K562 (cell line): ENCODE results near the gene BORCS8. TPM values are rescaled to one million over a fixed set of nuclear protein-coding genes. Genes with fewer than 3 reads are reported as not detected.

Source experiments
- ARID1B ChIP-seq: fragments of 450-650 bp; IDR thresholded peaks from 2 replicates; pipeline ENCODE4 v1.6.1; 2016; ENCODE audit warnings: antibody characterized with exemption, mild to moderate bottlenecking, inconsistent platforms
- EHMT2 ChIP-seq: fragments of 450-650 bp; IDR thresholded peaks from 2 replicates; pipeline ENCODE4 v1.6.1; 2018; ENCODE audit warnings: antibody characterized with exemption
- HDAC2 ChIP-seq: fragments of 450-650 bp; IDR thresholded peaks from 2 replicates; pipeline ENCODE4 v1.6.1; 2016; ENCODE audit warnings: mild to moderate bottlenecking
- HES1 ChIP-seq: fragments of 450-650 bp; IDR thresholded peaks from 2 replicates; pipeline ENCODE4 v1.6.1; 2016; ENCODE audit warnings: low read depth, mild to moderate bottlenecking, moderate library complexity
- LARP7 ChIP-seq: fragments of 450-650 bp; IDR thresholded peaks from 2 replicates; pipeline ENCODE4 v1.6.1; 2016
- PCBP1 ChIP-seq: fragments of 200-400 bp; formaldehyde crosslinking; IDR thresholded peaks from 2 replicates; pipeline ENCODE4 v1.6.1; 2018; ENCODE audit warnings: mild to moderate bottlenecking, low read depth, low read length; ENCODE audit not compliant: poor library complexity, severe bottlenecking
- RFX1 ChIP-seq: fragments of 450-650 bp; IDR thresholded peaks from 2 replicates; pipeline ENCODE4 v1.6.1; 2016; ENCODE audit warnings: mild to moderate bottlenecking, moderate library complexity
- SMARCB1 ChIP-seq: IDR thresholded peaks from 2 replicates; pipeline ENCODE4 v1.6.1; 2011; ENCODE audit warnings: improper control_type of control experiment, low read depth; ENCODE audit not compliant: insufficient read length
- TBP ChIP-seq: optimal IDR thresholded peaks from 2 replicates; pipeline ENCODE3; 2011; ENCODE audit warnings: low read depth, low read length, improper control_type of control experiment
- TFAM ChIP-seq: fragments of 250-450 bp; sonication (Bioruptor Pico); conservative IDR thresholded peaks from 2 replicates; pipeline ENCODE4 v1.5.0; 2021; ENCODE audit warnings: mild to moderate bottlenecking, moderate library complexity
- ZFP1 ChIP-seq: fragments of 450-650 bp; formaldehyde crosslinking; IDR thresholded peaks from 2 replicates; pipeline ENCODE4 v1.4.0; 2020; ENCODE audit warnings: mild to moderate bottlenecking, mixed read lengths
- polyA plus RNA-seq, 8 experiments: library from polyadenylated mRNA; depleted of rRNA in 4 of 8; stranded (reverse) in 5 of 8; unstranded in 3 of 8; fragments of >200 nt; fragmentation: Nextera tagmentation in 2 of 8; fragmentation: Illumina TruSeq in 1 of 8; extraction: Ambion mirVana in 2 of 8; extraction: Trizol in 1 of 8; gene quantifications; 2 replicates each; pipeline versions ENCODE4 v1.2.1 to v1.2.3, GENCODE V29; 2011 to 2014; ENCODE audit warnings: inconsistent platforms in 1 of 8, missing spikeins in 1 of 8
- total RNA-seq, 7 experiments: library from RNA; depleted of rRNA in 6 of 7; stranded (reverse); fragments of >200 nt in 6 of 7; fragmentation: Illumina TruSeq in 2 of 7; extraction: Trizol in 2 of 7; gene quantifications; 2 replicates each; pipeline versions ENCODE4 v1.2.1 to v1.2.3, GENCODE V29; 2011 to 2021; ENCODE audit warnings: low replicate concordance in 1 of 7
- TF ChIP-seq, protein P1 (sequence below), 2 experiments: fragments of 450-650 bp in 1 of 2; sonication (generic) in 1 of 2; formaldehyde crosslinking in 1 of 2; IDR thresholded peaks; 2 replicates each; pipeline versions ENCODE4 v1.7.1 to v1.9.0; 2016 to 2022; ENCODE audit warnings: inconsistent platforms in 1 of 2, mild to moderate bottlenecking in 1 of 2, missing genetic modification reagents in 1 of 2

Gene BORCS8
- total and polyA plus RNA-seq, 9 of the 15 experiments (the other 6 are each of a cell fraction or from before 2014, with no cell fraction given): 4.6 to 33.6 (median 16.3) TPM

DNA sequence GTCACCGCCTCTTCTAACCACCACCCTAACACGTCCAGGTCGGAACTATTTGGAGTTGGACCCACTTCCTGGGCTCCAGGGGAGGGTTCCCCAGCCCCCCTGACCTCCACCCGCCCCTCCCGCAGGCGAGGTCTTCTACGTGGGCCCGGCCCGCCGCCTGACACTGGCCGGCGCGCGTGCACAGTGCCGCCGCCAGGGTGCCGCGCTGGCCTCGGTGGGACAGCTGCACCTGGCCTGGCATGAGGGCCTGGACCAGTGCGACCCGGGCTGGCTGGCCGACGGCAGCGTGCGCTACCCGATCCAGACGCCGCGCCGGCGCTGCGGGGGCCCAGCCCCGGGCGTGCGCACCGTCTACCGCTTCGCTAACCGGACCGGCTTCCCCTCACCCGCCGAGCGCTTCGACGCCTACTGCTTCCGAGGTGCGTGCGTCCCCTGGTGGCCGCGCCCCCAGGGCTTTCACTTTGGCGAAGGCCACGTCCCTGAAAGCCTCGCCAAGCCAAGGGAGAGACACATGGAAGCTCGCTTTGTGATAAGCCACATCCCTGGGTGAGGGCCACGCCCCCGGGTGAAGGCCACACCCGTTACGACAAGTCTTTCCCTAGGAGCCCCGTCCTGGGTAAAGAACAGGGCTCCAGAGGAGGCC is 33.0 kb upstream of the BORCS8 start (continued):
- TF ChIP-seq, protein P1, sequence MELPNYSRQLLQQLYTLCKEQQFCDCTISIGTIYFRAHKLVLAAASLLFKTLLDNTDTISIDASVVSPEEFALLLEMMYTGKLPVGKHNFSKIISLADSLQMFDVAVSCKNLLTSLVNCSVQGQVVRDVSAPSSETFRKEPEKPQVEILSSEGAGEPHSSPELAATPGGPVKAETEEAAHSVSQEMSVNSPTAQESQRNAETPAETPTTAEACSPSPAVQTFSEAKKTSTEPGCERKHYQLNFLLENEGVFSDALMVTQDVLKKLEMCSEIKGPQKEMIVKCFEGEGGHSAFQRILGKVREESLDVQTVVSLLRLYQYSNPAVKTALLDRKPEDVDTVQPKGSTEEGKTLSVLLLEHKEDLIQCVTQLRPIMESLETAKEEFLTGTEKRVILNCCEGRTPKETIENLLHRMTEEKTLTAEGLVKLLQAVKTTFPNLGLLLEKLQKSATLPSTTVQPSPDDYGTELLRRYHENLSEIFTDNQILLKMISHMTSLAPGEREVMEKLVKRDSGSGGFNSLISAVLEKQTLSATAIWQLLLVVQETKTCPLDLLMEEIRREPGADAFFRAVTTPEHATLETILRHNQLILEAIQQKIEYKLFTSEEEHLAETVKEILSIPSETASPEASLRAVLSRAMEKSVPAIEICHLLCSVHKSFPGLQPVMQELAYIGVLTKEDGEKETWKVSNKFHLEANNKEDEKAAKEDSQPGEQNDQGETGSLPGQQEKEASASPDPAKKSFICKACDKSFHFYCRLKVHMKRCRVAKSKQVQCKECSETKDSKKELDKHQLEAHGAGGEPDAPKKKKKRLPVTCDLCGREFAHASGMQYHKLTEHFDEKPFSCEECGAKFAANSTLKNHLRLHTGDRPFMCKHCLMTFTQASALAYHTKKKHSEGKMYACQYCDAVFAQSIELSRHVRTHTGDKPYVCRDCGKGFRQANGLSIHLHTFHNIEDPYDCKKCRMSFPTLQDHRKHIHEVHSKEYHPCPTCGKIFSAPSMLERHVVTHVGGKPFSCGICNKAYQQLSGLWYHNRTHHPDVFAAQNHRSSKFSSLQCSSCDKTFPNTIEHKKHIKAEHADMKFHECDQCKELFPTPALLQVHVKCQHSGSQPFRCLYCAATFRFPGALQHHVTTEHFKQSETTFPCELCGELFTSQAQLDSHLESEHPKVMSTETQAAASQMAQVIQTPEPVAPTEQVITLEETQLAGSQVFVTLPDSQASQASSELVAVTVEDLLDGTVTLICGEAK (IDR thresholded peaks at IDR 0.05): peak; percentile 66; the same call in 1 of the 2 replicates
- TF ChIP-seq, protein P1 (CRISPR knock-in tag; IDR thresholded peaks at IDR 0.05): 0 out of 2 replicates have a peak, but pooled peaks have one; percentile 18
- TF ChIP-seq TBP (no peak), SMARCB1 (no peak), RFX1 (no peak), LARP7 (no peak), HDAC2 (0 out of 2 replicates have a peak, but pooled peaks have one; percentile 20), ZFP1 (no peak), PCBP1 (no peak), HES1 (no peak), EHMT2 (peak; percentile 36; the same call in 1 of the 2 replicates), ARID1B (0 out of 2 replicates have a peak, but pooled peaks have one; percentile 23), TFAM (no peak)
